Activated CD4-positive, alpha-beta T cell treated with anti-CD3 and anti-CD28 coated beads for 36 hours (primary cell): ENCODE results near the gene HACD3. TPM values are rescaled to one million over a fixed set of nuclear protein-coding genes. Genes with fewer than 3 reads are reported as not detected.
"Not testable (repeated sequence)": the region's sequence is repeated elsewhere in the genome, so short reads cannot be mapped to it uniquely, and the experiment has no call there.

Experiments
- ATAC-seq: fragments of 200-7000 bp; cut with Tn5 transposase; one replicate; pipeline ENCODE4 v1.10.0; 2021; ENCODE audit warnings: mild to moderate bottlenecking, moderate library complexity
- CTCF ChIA-PET: fragments of 350-600 bp; sonication (Branson Sonifier 250); formaldehyde crosslinking; loops from one replicate; lab custom pipeline; 2021; ENCODE audit warnings: antibody characterized with exemption; lab: Charles Lee
- POLR2A ChIA-PET: fragments of 350-600 bp; sonication (Branson Sonifier 250); formaldehyde crosslinking; loops from one replicate; lab custom pipeline; 2021; ENCODE audit warnings: antibody characterized with exemption, inconsistent platforms; lab: Charles Lee
- DNase-seq: peaks from one replicate; pipeline ENCODE4 v3.0.0-alpha.2; 2020
- H3K27ac Mint-ChIP-seq: one replicate; pipeline ENCODE4 v1.8.0; 2021; ENCODE audit warnings: mixed read lengths
- H3K27me3 Mint-ChIP-seq: one replicate; pipeline ENCODE4 v1.8.0; 2021; ENCODE audit warnings: mixed read lengths
- H3K36me3 Mint-ChIP-seq: one replicate; pipeline ENCODE4 v1.8.0; 2021; ENCODE audit warnings: low read depth, mixed read lengths
- H3K4me1 Mint-ChIP-seq: one replicate; pipeline ENCODE4 v1.8.0; 2021; ENCODE audit warnings: mixed read lengths
- H3K4me3 Mint-ChIP-seq: one replicate; pipeline ENCODE4 v1.8.0; 2021; ENCODE audit warnings: mild to moderate bottlenecking, moderate library complexity, mixed read lengths
- H3K9me3 Mint-ChIP-seq: one replicate; pipeline ENCODE4 v1.8.0; 2021; ENCODE audit warnings: low read depth, mixed read lengths
- intact Hi-C, 2 experiments: fragments of 100-400 bp; cut with DNase I in 1 of 2; cut with micrococcal nuclease in 1 of 2; formaldehyde crosslinking; loops; one replicate each; pipeline versions ENCODE4 v1.14.2 to v1.15.1; 2022 to 2024; cut with DNase I, micrococcal nuclease
- total RNA-seq, 2 experiments: library from RNA; stranded (reverse); gene quantifications; one replicate each; pipeline ENCODE4 v1.2.3, GENCODE V29; 2021

Gene HACD3
- total RNA-seq, 2 experiments from 2014 or later, result 23.4 to 27.3 TPM

DNA sequence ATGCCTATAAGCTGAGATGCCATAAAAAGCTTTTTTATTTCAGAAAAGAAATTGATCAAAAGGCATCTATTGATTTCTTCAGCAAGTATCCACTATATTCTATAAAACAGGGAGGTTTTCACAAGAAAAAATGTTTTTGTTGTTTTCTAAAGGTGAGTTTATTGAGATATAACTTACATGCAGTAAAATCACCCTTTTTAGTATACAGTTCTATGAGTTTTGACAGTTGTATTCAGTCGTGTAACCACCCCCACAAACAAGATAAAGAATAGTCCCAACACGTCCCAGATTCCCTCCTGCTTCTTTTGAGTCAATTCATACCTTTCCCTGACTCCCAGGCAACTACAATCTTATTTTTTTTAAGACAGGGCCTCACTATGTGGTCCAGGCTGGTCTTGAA lies 72.9 kb downstream of the HACD3 start:
- ATAC-seq, result no peak
- peaks cover 16% of the 10 kb centered on the region for H3K36me3 Mint-ChIP-seq
- no peak for DNase-seq
- POLR2A ChIA-PET, result no interaction called here
- CTCF ChIA-PET, result no interaction called here
- H3K4me3 Mint-ChIP-seq, result no peak overlapping the region
- H3K4me1 Mint-ChIP-seq, result peaks cover 3% of the 10 kb centered on the region
- H3K27ac Mint-ChIP-seq, result no peak overlapping the region
- intact Hi-C loops, result no loop called here
- no peaks in the 10 kb centered on the region for H3K9me3 Mint-ChIP-seq
- H3K27me3 Mint-ChIP-seq, result no peaks in the 10 kb centered on the region

DNA sequence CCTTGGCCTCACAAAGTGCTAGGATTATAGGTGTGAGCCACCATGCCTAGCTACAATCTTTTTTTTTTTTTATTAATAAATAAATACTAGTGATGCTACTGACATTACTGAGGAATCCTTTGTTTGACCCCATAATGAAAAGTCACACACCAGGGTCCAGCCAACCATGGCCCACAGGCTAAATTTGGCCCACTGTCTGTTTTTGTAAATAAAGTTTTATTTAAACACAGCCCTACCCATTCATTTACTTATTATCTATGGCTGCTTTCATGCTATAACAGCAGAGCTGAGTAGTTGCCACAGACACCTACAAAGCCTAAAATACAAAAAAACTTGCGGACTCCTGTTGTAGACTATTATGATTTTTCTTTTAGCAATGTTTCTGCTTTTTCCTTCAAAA lies 73.3 kb downstream of the HACD3 start:
- Mint-ChIP-seq H3K27me3 (no peaks in the 10 kb centered on the region), H3K9me3 (no peaks in the 10 kb centered on the region), H3K27ac (no peak overlapping the region), H3K4me1 (peaks cover 4% of the 10 kb centered on the region), H3K36me3 (peaks cover 13% of the 10 kb centered on the region), H3K4me3 (no peak overlapping the region)
- ChIA-PET CTCF (interaction anchor here (0.6 kb wide), 1 partner anchor 35 kb away, joined by 3 read pairs; no protein-coding TSS in a partner anchor), POLR2A (no interaction called here)
- ATAC-seq (no peak), DNase-seq (no peak)
- intact Hi-C loops, result no loop called here

DNA sequence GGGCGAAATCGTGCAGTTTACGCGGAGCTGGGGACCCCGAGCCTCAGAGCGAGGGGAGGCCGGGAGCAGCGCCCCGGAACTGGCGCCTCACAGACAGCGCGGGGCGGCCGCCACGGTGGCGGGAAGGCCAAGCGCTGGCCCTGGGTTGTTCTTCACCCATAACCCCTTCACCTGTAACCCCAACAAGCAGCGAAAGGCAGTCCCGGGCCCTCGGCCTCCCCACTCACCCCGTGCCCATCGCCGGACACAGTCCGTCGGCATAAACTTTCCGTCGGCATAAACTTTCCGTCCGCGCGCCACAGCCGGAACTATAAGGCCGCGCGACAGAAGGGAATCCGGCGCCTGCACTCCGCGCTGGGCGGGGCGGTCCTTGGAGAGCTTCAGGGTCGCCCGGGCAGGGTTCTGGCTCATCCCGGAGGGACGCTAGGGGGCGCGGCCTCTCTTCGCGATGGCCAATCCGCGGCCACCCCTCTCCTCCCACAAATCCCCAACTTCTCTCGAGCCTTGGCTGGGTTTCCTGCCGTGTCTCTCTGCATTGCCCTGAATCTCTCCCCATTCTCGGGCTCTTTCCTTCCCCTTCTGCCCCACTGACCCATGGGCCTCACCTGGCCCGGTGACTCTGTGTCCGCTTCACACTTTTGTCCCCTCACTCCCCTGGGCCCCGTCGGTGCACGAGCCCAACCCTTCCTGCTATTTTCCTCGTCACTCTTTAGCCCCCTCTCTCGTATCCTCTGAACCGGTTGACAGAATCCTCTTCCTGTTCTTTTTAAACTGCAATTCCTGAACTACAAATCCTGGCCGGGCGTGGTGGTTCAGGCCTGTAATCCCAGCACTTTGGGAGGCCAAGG lies 80.8 kb downstream of the HACD3 start, which contains the start of gene INTS14:
TSS of gene INTS14 (minus strand) at position 261 of the 848 bp plus-strand sequence. CDS start 3,751 bp downstream, outside the sequence.
- H3K27ac Mint-ChIP-seq, result peak within 1 kb of the TSS; percentile 96

DNA sequence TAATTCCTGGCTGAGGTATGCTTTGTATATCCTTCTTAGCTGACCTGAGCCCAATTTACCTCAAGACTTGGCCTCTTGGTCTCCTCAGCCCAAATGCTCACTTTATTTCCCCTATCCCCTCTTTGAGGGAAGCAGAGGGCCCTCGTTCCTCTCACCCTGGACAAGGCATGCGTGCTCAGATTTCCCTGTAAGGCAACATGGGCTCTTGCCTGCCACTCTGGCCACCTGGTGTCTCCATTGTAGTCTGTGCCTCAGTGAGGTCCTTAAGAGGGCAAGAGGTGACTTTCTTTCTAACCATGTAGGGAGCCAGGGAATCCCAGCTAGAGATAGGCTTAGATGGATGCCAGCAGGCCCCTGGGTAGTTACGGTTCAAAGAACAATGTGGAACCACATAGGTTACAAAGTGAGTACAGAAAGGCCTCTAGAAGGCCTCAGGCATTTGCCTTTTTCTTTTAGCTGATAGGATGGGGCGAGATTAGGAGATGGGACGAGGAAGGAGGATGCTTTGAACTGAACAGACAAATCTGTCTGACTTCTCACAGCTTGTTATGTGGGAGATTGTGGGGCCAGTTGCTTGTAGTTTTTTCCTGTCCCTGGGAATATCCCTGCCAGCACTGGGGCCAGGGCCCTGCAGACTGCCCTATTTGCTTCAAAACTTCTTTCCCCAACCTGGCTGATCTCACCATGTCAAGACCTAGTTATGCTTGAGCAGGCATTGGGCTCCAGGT lies 81.8 kb downstream of the HACD3 start:
- intact Hi-C loops, result loop anchor here (1.0 to 10.0 kb wide), 12 partner anchors 82 to 885 kb away; partner anchors contain the start of genes DIS3L (in 2 of the 2), CLPX (in 1 of the 2), DENND4A (in 1 of the 2) and DPP8 (in 1 of the 2)
- peak overlapping the region; percentile 97 for H3K4me3 Mint-ChIP-seq
- ATAC-seq, result no peak
- peaks cover 2% of the 10 kb centered on the region for H3K36me3 Mint-ChIP-seq
- no peaks in the 10 kb centered on the region for H3K9me3 Mint-ChIP-seq
- H3K27ac Mint-ChIP-seq, result peak overlapping the region; percentile 96
- H3K27me3 Mint-ChIP-seq, result no peaks in the 10 kb centered on the region
- CTCF ChIA-PET, result interaction anchor here (0.5 to 1.5 kb wide), 8 partner anchors 10 to 846 kb away, joined by 3 to 6 read pairs (median 3); partner anchors contain the start of genes RAB11A and SLC24A1
- DNase-seq, result no peak
- POLR2A ChIA-PET, result no interaction called here
- H3K4me1 Mint-ChIP-seq, result peaks cover 33% of the 10 kb centered on the region

More for the DNA sequence above, 80.8 kb downstream of the HACD3 start, which contains the start of gene INTS14:
- intact Hi-C loops, result loop anchor here (1.0 to 10.0 kb wide), 13 partner anchors 81 to 886 kb away; partner anchors contain the start of genes DIS3L (in 2 of the 2), CLPX (in 1 of the 2), DENND4A (in 1 of the 2) and DPP8 (in 1 of the 2)
- POLR2A ChIA-PET, result interaction anchor here (0.5 to 1.4 kb wide), 6 partner anchors 58 to 425 kb away, joined by 3 to 7 read pairs (median 3); partner anchors contain the start of genes RAB11A and RNU5B-1
- ATAC-seq, result peak; percentile 99
- peaks cover 33% of the 10 kb centered on the region for H3K4me1 Mint-ChIP-seq
- peak within 1 kb of the TSS; percentile 97 for H3K4me3 Mint-ChIP-seq
- DNase-seq, result peak; percentile 98
- H3K36me3 Mint-ChIP-seq, result peaks cover 2% of the 10 kb centered on the region
- H3K9me3 Mint-ChIP-seq, result no peaks in the 10 kb centered on the region
- CTCF ChIA-PET, result interaction anchor here (0.6 to 1.6 kb wide), 14 partner anchors 16 to 477 kb away, joined by 3 to 6 read pairs (median 3); partner anchors contain the start of genes PDCD7 and RAB11A
- no peaks in the 10 kb centered on the region for H3K27me3 Mint-ChIP-seq

- H3K4me1 Mint-ChIP-seq, result peaks cover 33% of the 10 kb centered on the region
- H3K27me3 Mint-ChIP-seq, result no peaks in the 10 kb centered on the region
- DNase-seq, result no peak
- H3K27ac Mint-ChIP-seq, result no peak overlapping the region
- ATAC-seq, result no peak
- peaks cover 2% of the 10 kb centered on the region for H3K36me3 Mint-ChIP-seq
- intact Hi-C loops, result loop anchor here (5.0 to 10.0 kb wide), 2 partner anchors 682 to 745 kb away; partner anchors contain the start of genes DIS3L (in 1 of the 2) and TIPIN (in 1 of the 2)
- CTCF ChIA-PET, result interaction anchor here (0.5 to 1.5 kb wide), 4 partner anchors 9 to 845 kb away, joined by 3 to 6 read pairs (median 3); partner anchors contain the start of gene SLC24A1
- POLR2A ChIA-PET, result no interaction called here
- peak overlapping the region; percentile 8 for H3K4me3 Mint-ChIP-seq
- no peaks in the 10 kb centered on the region for H3K9me3 Mint-ChIP-seq
Measured at GRCh38 chr15:65612616-65612946, 82.3 kb downstream of the HACD3 start.

DNA sequence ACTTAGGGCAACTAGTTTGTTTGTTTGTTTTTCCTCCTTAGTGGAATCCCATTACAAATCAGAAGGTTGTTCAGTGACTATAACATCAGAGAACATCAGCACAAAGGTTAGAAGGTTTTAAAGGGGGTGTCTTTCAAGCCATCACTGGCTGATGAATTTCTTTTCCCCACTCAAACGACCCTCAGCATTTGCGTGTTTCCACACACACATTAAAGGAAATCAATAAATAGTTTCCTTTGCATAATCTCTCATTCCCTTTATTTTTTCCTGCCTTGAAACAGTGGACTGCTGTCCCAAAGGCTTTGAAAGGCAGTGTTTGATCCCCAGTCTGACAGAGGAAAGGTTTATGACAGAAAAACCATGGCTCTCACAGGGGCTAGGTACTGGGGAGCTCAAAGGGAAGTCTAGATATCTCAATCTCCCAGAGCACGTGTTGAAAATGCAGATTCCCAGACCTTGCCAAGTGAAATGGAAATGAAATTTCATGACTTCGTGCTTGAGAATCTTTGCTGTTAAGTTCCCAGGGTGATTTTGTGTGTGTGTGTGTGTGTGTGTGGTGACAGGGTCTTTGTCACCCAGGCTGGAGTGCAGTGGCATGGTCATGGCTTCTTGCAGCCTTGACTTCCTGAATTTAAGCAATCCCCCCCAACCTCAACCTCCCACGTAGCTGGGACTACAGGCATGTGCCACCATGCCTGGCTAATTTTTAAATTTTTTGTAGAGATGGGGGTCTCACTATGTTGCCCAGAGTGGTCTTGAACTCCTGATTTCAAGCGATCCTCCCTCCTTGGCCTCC lies 82.9 kb downstream of the HACD3 start:
- Mint-ChIP-seq H3K4me3 (no peak overlapping the region), H3K9me3 (no peaks in the 10 kb centered on the region), H3K36me3 (peaks cover 2% of the 10 kb centered on the region), H3K27ac (no peak overlapping the region), H3K4me1 (peaks cover 30% of the 10 kb centered on the region), H3K27me3 (no peaks in the 10 kb centered on the region)
- intact Hi-C loops, result loop anchor here (5.0 to 10.0 kb wide), 2 partner anchors 682 to 744 kb away; partner anchors contain the start of genes DIS3L (in 1 of the 2) and TIPIN (in 1 of the 2)
- DNase-seq (no peak), ATAC-seq (no peak)
- ChIA-PET CTCF (interaction anchor here (0.5 to 0.6 kb wide), 2 partner anchors 16 to 124 kb away, joined by 3 to 4 read pairs; no protein-coding TSS in a partner anchor), POLR2A (no interaction called here)

- H3K27ac Mint-ChIP-seq, CTCF ChIA-PET, ATAC-seq, DNase-seq, POLR2A ChIA-PET, H3K9me3 Mint-ChIP-seq, H3K36me3 Mint-ChIP-seq, H3K27me3 Mint-ChIP-seq, H3K4me3 Mint-ChIP-seq: not testable (repeated sequence)
- H3K4me1 Mint-ChIP-seq, result peaks cover 17% of the 10 kb centered on the region
- intact Hi-C loops, result loop anchor here in 1 of 2 experiments (10.0 kb wide), 1 partner anchor 679 kb away; the partner anchor contains the start of gene DIS3L
Measured at GRCh38 chr15:65615887-65616286, 85.6 kb downstream of the HACD3 start.

- H3K9me3 Mint-ChIP-seq, result no peaks in the 10 kb centered on the region
- ChIA-PET CTCF (no interaction called here), POLR2A (no interaction called here)
- DNase-seq, result no peak
- H3K27ac Mint-ChIP-seq, result no peak overlapping the region
- ATAC-seq, result no peak
- no peaks in the 10 kb centered on the region for H3K4me1 Mint-ChIP-seq
- intact Hi-C loops, result loop anchor here in 1 of 2 experiments (10.0 kb wide), 1 partner anchor 676 kb away; the partner anchor contains the start of gene DIS3L
- no peaks in the 10 kb centered on the region for H3K27me3 Mint-ChIP-seq
- H3K4me3 Mint-ChIP-seq, result no peak overlapping the region
- H3K36me3 Mint-ChIP-seq, result no peaks in the 10 kb centered on the region
Measured at GRCh38 chr15:65618560-65619109, 88.4 kb downstream of the HACD3 start.

DNA sequence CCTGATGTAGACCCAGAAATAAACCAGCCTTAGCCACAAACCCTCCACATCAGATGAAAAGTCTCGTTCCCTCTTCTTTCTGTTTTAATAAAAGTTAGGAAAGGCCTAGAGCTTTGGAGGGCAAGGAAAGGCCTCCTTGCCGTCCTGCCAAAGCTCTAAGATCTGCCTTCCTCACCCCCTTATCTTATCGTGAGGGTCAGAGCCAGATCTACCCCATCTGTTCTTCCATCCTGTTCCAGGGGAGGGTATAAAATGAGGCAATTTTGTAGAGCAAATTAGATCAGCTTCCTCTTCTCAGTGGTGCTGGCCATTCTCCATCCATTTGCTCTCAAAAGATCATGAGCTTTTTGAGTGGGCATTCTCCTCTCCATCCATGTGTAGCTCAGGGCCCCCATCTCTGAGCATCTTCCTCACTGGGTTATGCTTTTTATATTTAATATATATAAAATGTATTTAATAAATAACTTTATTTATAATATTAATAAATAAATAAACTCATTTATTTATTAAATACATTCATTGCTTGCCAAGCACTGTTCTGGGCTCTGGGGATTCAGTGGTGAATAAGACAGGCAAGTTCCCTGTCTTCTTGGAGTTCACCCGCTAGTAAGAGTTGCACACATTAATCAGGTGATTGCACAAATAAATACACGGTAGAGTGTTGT lies 89.5 kb downstream of the HACD3 start:
- Mint-ChIP-seq H3K9me3 (no peaks in the 10 kb centered on the region), H3K4me1 (no peaks in the 10 kb centered on the region), H3K27me3 (no peaks in the 10 kb centered on the region), H3K4me3 (no peak overlapping the region), H3K27ac (no peak overlapping the region), H3K36me3 (peaks cover 1% of the 10 kb centered on the region)
- ChIA-PET POLR2A (no interaction called here), CTCF (interaction anchor here (0.7 to 1.0 kb wide), 2 partner anchors 18 to 104 kb away, joined by 3 read pairs; no protein-coding TSS in a partner anchor)
- DNase-seq (no peak), ATAC-seq (no peak)
- intact Hi-C loops, result loop anchor here in 1 of 2 experiments (10.0 kb wide), 1 partner anchor 675 kb away; the partner anchor contains the start of gene DIS3L
